Prostate gland (tissue), 2 donors: ENCODE measurements around the gene ETV6.

Source experiments
- POLR2A ChIP-seq: fragments of 450-650 bp; IDR thresholded peaks from one replicate; pipeline ENCODE4 v1.6.1; 2016; ENCODE audit warnings: antibody characterized with exemption, mild to moderate bottlenecking
- POLR2AphosphoS5 ChIP-seq: sonication (generic); formaldehyde crosslinking; IDR thresholded peaks from one replicate; pipeline ENCODE4 v1.6.1; 2017; ENCODE audit warnings: antibody characterized with exemption
- TF ChIP-seq, protein P1 (sequence below), 4 experiments: fragments of 200-600 bp in 2 of 4; fragments of 450-650 bp in 2 of 4; sonication (generic) in 2 of 4; IDR thresholded peaks; 1 replicate in 3 of 4; 2 replicates in 1 of 4; pipeline ENCODE4 v1.5.1; 2016 to 2019; ENCODE audit warnings: antibody characterized with exemption in 4 of 4, mild to moderate bottlenecking in 2 of 4, moderate library complexity in 2 of 4

DNA sequence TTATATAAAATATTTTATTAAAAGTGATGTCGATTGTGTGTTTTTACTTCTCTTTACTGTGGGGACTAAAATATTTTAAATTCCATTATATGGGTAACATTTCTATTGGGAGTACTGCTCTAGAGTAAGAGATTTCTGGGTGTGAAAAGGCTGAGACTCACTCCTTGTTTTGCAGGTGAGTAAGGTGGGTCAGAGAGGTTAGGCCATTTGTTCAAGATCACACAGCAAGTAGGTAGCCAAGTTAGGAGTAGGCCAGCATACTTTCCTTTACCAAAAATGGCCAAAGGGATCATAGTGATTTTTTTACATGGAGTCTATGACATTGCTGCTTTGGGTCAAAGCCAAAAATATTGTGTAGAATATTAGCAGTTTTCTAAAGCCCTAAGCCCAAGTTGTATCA is 138.0 kb downstream of the ETV6 start:
- TF ChIP-seq, protein P1, sequence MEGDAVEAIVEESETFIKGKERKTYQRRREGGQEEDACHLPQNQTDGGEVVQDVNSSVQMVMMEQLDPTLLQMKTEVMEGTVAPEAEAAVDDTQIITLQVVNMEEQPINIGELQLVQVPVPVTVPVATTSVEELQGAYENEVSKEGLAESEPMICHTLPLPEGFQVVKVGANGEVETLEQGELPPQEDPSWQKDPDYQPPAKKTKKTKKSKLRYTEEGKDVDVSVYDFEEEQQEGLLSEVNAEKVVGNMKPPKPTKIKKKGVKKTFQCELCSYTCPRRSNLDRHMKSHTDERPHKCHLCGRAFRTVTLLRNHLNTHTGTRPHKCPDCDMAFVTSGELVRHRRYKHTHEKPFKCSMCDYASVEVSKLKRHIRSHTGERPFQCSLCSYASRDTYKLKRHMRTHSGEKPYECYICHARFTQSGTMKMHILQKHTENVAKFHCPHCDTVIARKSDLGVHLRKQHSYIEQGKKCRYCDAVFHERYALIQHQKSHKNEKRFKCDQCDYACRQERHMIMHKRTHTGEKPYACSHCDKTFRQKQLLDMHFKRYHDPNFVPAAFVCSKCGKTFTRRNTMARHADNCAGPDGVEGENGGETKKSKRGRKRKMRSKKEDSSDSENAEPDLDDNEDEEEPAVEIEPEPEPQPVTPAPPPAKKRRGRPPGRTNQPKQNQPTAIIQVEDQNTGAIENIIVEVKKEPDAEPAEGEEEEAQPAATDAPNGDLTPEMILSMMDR (IDR thresholded peaks at IDR 0.05) = no peak
- TF ChIP-seq POLR2AphosphoS5 (no peak), POLR2A (no peak)
